Omental fat pad (tissue), 4 donors: ENCODE measurements around the gene HHAT. TPM values are rescaled to one million over a fixed set of nuclear protein-coding genes. Genes with fewer than 3 reads are reported as not detected.
"Not testable (repeated sequence)": the region's sequence is repeated elsewhere in the genome, so short reads cannot be mapped to it uniquely, and the experiment has no call there.

Experiments
- ATAC-seq: fragments of 150-250 bp; one replicate; pipeline ENCODE4 v1.9.1; 2016; ENCODE audit warnings: mild to moderate bottlenecking, moderate library complexity; ENCODE audit not compliant: low FRiP score
- DNase-seq: peaks from one replicate; pipeline ENCODE4 v3.0.0-alpha.2; 2019; ENCODE audit warnings: low spot score
- CTCF ChIP-seq, 3 donors: fragments of 450-650 bp; IDR thresholded peaks; one replicate each; pipeline ENCODE4 v1.5.1; 2016 to 2017; ENCODE audit warnings: antibody characterized with exemption in 3 of 3, mild to moderate bottlenecking in 3 of 3, moderate library complexity in 2 of 3
- total RNA-seq, 4 donors: library from RNA; depleted of rRNA; stranded (reverse); fragments of >200 nt; gene quantifications; one replicate each; pipeline ENCODE4 v1.1.0, GENCODE V29; 2016

HHAT gene
- total RNA-seq, 4 donors from 2014 or later: 3.4 to 7.8 (median 4.6) TPM

GRCh38 chr1:210397681-210398080 is 69.0 kb downstream of the HHAT start:
- DNase-seq: no peak
- TF ChIP-seq CTCF (IDR thresholded peaks at IDR 0.05): no peak
- ATAC-seq: no peak

DNA sequence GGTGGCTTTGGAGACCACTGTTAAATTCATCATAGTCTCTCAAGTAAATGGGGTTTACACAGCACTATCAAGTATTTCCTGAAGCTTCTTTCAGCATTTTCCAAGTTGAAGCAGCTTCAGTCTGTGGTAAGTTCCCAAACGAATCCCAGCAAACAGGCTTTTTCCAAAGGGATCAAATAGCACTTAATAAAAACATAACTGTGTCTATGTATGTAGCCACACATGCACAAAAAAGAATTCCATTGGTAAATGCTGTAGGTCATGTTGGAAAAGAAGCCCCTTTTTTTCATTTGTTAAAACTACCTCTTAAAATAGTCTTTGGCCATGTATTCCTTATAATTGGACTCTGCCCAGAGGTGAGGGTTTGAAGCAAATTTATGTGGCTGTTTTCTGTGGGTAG is 69.8 kb downstream of the HHAT start:
- no peak for TF ChIP-seq CTCF (IDR thresholded peaks at IDR 0.05)

GRCh38 chr1:210400043-210400840 is 71.5 kb downstream of the HHAT start:
- ATAC-seq: peak; percentile 68
- peak in 1 of 3 donors; percentile 19 for TF ChIP-seq CTCF (IDR thresholded peaks at IDR 0.05)
- DNase-seq: no peak

More for the DNA sequence above, 69.8 kb downstream of the HHAT start:
- DNase-seq (no peak), ATAC-seq (no peak)

- no peak for ATAC-seq
- no peak for TF ChIP-seq CTCF (IDR thresholded peaks at IDR 0.05)
- DNase-seq: no peak
Measured at GRCh38 chr1:210402560-210402959, 73.9 kb downstream of the HHAT start.

DNA sequence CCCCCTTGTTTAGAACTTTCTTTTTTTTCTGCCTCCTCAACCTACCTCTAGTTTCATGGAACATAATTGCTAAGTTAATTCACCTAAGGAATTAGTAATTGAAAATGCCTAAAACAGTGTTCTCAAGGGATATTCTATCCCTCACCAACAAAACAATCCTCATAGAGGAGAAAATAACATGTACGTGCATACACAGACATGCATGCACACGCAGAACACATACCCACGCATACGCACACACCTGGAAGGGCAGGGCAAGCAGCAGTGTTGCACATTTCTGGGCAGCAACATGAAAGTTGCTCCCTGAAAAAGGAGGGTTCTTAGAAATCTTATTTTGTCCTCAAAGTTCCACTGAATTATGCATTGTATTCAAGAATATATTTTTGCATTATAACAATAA is 76.6 kb downstream of the HHAT start:
- ATAC-seq: no peak
- TF ChIP-seq CTCF (IDR thresholded peaks at IDR 0.05): no peak
- no peak for DNase-seq

DNA sequence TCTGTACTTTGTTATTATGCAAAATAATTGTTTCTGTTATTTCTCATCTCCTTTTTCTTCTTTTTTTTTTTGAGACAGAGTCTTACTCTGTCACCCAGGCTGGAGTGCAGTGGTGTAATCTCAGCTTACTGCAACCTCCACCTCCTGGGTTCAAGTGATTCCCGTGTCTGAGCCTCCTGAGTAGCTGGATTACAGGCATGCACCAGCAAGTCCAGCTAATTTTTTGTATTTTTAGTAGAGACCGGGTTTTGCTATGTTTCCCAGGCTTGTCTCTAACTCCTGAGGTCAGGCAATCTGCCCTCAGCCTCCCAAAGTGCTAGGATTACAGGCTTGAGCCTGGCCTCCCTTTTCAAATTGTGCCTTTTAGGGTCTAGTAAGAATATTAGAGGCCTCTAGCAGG is 77.6 kb downstream of the HHAT start:
- not testable (repeated sequence) for ATAC-seq, DNase-seq

DNA sequence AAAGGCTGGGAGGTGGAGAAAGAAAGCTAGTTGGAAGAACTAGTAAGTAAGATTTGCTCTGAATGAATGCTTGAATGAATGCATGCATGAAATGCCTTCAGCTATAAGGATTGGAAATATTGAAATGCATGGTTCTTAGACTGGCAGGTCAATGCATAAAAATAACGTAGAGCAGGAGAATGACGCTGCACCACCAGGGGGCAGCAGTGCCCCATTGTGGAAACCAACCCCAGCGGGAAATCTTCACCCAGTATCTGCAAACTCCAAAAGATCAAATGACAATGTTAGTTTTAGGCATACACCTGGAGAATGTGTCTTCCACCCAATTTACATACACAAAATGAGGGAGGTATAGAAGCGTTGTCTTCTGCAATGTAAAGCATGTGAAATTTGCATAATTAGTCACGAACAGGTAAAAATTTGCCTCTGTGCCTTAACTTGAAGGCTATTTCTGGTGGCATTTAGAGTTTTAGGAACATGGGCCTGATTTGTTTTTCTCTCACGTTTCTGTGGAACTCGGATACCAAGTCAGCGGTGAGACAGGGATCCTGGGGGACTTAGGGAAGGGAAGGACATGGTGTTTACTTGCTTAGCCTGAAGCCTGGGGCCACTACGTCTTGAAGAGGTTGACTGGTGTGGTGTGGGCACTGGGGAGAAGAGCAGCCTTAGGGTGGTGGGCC is 78.6 kb downstream of the HHAT start:
- DNase-seq (peak; percentile 79), ATAC-seq (no peak)
- TF ChIP-seq CTCF (IDR thresholded peaks at IDR 0.05): peak in 2 of 3 donors; percentile 50 to 62
